Nephron progenitor cell (in vitro differentiated cells): ENCODE data around the gene RNFT2.
"Not testable (repeated sequence)": the region's sequence is repeated elsewhere in the genome, so short reads cannot be mapped to it uniquely, and the experiment has no call there.

Experiments used
- DNase-seq: peaks from one replicate; pipeline ENCODE4 v3.0.0; 2021
- H3K27ac Mint-ChIP-seq: 2 replicates; pipeline ENCODE4 v1.8.0; 2021; ENCODE audit warnings: mild to moderate bottlenecking, moderate library complexity, mixed read lengths
- H3K27me3 Mint-ChIP-seq: 2 replicates; pipeline ENCODE4 v1.8.0; 2021; ENCODE audit warnings: mild to moderate bottlenecking, low read depth, mixed read lengths; ENCODE audit not compliant: poor library complexity
- H3K36me3 Mint-ChIP-seq: 2 replicates; pipeline ENCODE4 v1.8.0; 2021; ENCODE audit warnings: low read depth, mixed read lengths
- H3K4me1 Mint-ChIP-seq: 2 replicates; pipeline ENCODE4 v1.8.0; 2021; ENCODE audit warnings: mixed read lengths
- H3K4me3 Mint-ChIP-seq: 2 replicates; pipeline ENCODE4 v1.8.0; 2021; ENCODE audit warnings: mild to moderate bottlenecking, moderate library complexity, mixed read lengths
- H3K9me3 Mint-ChIP-seq: 2 replicates; pipeline ENCODE4 v1.8.0; 2021; ENCODE audit warnings: mild to moderate bottlenecking, moderate library complexity, mixed read lengths
- TF ChIP-seq, protein P1 (sequence below): fragments of 200-600 bp; sonication (generic); IDR thresholded peaks from 2 replicates; pipeline ENCODE4 v1.5.0; 2021; ENCODE audit warnings: antibody characterized with exemption

RNFT2 gene

GRCh38 chr12:116735084-116735483, 3.0 kb upstream of the RNFT2 start:
- TF ChIP-seq, protein P1, sequence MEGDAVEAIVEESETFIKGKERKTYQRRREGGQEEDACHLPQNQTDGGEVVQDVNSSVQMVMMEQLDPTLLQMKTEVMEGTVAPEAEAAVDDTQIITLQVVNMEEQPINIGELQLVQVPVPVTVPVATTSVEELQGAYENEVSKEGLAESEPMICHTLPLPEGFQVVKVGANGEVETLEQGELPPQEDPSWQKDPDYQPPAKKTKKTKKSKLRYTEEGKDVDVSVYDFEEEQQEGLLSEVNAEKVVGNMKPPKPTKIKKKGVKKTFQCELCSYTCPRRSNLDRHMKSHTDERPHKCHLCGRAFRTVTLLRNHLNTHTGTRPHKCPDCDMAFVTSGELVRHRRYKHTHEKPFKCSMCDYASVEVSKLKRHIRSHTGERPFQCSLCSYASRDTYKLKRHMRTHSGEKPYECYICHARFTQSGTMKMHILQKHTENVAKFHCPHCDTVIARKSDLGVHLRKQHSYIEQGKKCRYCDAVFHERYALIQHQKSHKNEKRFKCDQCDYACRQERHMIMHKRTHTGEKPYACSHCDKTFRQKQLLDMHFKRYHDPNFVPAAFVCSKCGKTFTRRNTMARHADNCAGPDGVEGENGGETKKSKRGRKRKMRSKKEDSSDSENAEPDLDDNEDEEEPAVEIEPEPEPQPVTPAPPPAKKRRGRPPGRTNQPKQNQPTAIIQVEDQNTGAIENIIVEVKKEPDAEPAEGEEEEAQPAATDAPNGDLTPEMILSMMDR = no peak
- peak overlapping the region; percentile 60 for H3K4me3 Mint-ChIP-seq
- H3K36me3 Mint-ChIP-seq = peaks cover 21% of the 10 kb centered on the region
- H3K27me3 Mint-ChIP-seq = peaks cover 3% of the 10 kb centered on the region
- H3K27ac Mint-ChIP-seq = no peak overlapping the region
- H3K4me1 Mint-ChIP-seq = peaks cover 35% of the 10 kb centered on the region
- no peaks in the 10 kb centered on the region for H3K9me3 Mint-ChIP-seq
- no peak for DNase-seq

GRCh38 chr12:116735951-116736599, 2.0 kb upstream of the RNFT2 start:
- no peak for DNase-seq
- Mint-ChIP-seq H3K36me3 (peaks cover 25% of the 10 kb centered on the region), H3K4me1 (peaks cover 35% of the 10 kb centered on the region), H3K4me3 (peak overlapping the region; percentile 98), H3K9me3 (no peaks in the 10 kb centered on the region), H3K27me3 (peaks cover 3% of the 10 kb centered on the region), H3K27ac (no peak overlapping the region)
- TF ChIP-seq, protein P1 = no peak

GRCh38 chr12:116736962-116737773, 947 bp upstream of the RNFT2 start:
- peak; percentile 59 for DNase-seq
- H3K4me1 Mint-ChIP-seq = peaks cover 35% of the 10 kb centered on the region
- peak overlapping the region; percentile 98 for H3K4me3 Mint-ChIP-seq
- TF ChIP-seq, protein P1 = no peak
- H3K27ac Mint-ChIP-seq = peak overlapping the region; percentile 80
- peaks cover 3% of the 10 kb centered on the region for H3K27me3 Mint-ChIP-seq
- H3K9me3 Mint-ChIP-seq = no peaks in the 10 kb centered on the region
- H3K36me3 Mint-ChIP-seq = peaks cover 30% of the 10 kb centered on the region

DNA sequence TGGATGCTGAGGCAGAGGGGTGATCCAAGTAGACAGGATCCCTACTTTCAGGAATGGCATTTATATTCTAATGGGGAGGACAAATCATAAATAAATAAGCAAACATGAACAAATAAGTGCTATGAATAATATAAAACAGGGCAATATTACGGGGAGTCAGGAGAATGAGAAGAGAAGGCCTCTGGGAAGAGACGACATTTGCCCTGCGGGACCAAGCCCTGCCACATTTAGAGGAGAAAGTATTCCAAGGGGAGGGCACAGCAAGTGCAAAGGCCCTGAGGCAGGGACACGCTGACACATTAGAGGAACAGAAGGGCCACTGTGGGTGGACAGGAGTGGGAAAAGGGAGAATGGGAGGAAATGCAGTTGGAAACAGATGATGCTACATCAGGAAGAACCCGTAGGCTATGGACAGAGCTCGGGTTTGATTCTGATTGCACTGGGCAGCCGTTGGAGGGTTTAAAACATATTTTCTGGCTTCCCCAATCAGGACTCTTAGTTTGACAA, 1.3 kb downstream of the RNFT2 start:
- Mint-ChIP-seq H3K27ac (no peak overlapping the region), H3K9me3 (no peaks in the 10 kb centered on the region), H3K4me3 (peak overlapping the region; percentile 93)

GRCh38 chr12:116742787-116743186, 4.7 kb downstream of the RNFT2 start:
- not testable (repeated sequence) for H3K27ac Mint-ChIP-seq, DNase-seq, H3K4me3 Mint-ChIP-seq

More for the DNA sequence above, 1.3 kb downstream of the RNFT2 start:
- peaks cover 23% of the 10 kb centered on the region for H3K36me3 Mint-ChIP-seq
- H3K4me1 Mint-ChIP-seq = peaks cover 32% of the 10 kb centered on the region
- H3K27me3 Mint-ChIP-seq = peaks cover 3% of the 10 kb centered on the region
- TF ChIP-seq, protein P1 = no peak
- DNase-seq = no peak

DNA sequence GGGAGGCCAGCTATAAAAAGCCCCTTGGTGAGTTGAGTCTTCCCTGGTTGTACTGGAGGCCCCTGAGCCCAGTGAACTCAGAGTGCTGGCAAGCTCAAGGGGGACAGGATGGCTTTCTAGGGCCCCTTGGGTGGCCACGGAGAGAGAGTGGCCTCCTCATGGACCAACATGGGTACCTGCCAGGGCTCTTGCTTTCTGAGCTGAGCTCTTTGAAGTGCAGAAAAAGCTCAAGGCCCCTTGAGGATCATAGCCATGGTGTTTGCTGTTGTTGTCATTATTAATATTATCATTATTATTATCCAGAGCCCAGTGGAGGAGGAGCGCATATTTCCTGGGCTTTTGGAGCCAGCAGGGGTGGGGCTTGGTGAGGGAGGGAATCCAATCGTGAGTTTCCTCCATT, 6.7 kb downstream of the RNFT2 start:
- H3K27me3 Mint-ChIP-seq = no peaks in the 10 kb centered on the region
- no peaks in the 10 kb centered on the region for H3K4me1 Mint-ChIP-seq
- TF ChIP-seq, protein P1 = no peak
- no peak overlapping the region for H3K27ac Mint-ChIP-seq
- no peak overlapping the region for H3K4me3 Mint-ChIP-seq
- peaks cover 20% of the 10 kb centered on the region for H3K36me3 Mint-ChIP-seq
- no peak for DNase-seq
- H3K9me3 Mint-ChIP-seq = no peaks in the 10 kb centered on the region

More at GRCh38 chr12:116742787-116743186, 4.7 kb downstream of the RNFT2 start:
- not testable (repeated sequence) for H3K27me3 Mint-ChIP-seq, H3K9me3 Mint-ChIP-seq
- H3K4me1 Mint-ChIP-seq = peaks cover 15% of the 10 kb centered on the region
- H3K36me3 Mint-ChIP-seq = peaks cover 14% of the 10 kb centered on the region
